M059J (cell line): ENCODE results near the gene RAB20. TPM values are rescaled to one million over a fixed set of nuclear protein-coding genes. Genes with fewer than 3 reads are reported as not detected.
A peak's percentile ranks its signal among the peaks of the same experiment; 100 is the strongest.
"Not testable (repeated sequence)": the region's sequence is repeated elsewhere in the genome, so short reads cannot be mapped to it uniquely, and the experiment has no call there.

Experiments used
- DNase-seq: peaks from one replicate; pipeline ENCODE4 v3.0.0-alpha.2; 2012; ENCODE audit warnings: low read depth
- total RNA-seq: library from RNA; depleted of rRNA; stranded (reverse); fragments of >200 nt; shearing (Covaris generic); gene quantifications from 2 replicates; pipeline ENCODE4 v1.2.3, GENCODE V29; 2014

The RAB20 gene
- total RNA-seq, 1 experiment from 2014 or later = 9.3 TPM

DNA sequence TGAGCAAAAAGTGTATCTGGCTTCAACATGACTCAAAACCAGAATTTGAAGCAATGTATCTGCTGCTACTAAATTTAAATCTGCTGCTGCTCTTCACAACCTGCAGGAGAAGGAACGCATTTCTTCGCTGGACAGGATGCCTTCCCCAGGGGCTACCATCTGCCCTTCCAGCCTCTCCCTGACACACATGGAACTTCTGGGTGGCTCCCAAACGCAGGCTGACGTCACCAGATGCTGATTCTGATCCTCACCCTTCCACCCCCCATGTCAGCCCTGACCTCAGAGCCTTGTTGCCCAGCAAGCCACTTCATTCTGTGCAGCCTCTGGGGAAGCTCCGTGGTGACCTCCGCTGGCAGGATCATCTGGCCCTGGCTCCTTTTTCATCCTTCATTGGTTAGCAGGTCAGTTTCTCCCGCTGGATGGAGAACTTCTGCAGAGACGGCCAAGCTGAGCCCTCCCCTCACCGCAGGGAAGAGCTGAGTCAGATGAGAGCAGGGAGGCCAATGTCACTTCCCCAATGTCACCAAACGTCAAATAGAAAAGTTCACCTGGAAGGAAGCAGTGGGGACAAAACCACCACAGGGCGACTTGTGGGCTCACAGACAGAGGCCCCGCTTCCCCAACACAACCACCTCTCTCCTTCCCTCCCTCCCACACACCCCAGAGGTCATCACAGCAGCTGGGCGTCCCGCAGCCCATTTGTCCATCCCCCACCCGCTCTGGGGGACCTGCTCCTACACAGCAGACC lies 14.0 kb upstream of the RAB20 start:
- peak; percentile 32 for DNase-seq

DNA sequence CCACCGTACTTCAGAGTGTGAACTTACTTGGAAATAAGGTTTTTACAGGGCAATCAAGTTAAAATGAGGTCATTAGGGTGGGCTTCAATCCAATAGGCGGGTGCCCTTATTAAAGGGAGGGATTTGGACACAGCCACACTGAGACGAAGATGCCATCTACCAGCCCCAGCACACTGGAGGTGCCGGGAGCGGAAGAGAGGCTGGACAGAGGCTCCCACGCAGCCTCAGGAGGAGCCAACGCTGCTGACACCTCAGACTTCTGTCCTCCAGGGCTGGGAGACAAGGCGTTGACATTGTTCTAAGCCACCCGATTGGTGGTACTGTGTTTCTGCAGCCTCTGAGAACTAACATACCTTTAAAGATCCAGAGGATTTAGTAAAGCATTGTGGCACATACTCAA lies 12.6 kb upstream of the RAB20 start:
- no peak for DNase-seq

DNA sequence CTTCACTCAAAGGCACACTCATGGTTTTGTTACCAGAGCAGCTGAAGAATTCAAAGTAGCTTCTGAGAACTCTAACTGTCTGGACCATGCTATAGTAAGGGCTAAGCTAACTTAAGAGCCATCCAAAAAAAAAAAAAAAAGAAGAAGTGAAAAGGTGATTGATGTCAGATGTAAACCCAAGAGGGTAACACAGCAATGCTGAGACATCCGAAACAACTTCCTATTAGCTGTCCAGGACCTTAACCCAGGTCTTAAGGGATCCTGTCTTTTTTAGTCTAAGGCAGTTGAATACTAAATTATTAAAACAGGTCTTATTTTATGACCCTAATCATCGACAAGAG lies 11.2 kb upstream of the RAB20 start:
- no peak for DNase-seq

DNA sequence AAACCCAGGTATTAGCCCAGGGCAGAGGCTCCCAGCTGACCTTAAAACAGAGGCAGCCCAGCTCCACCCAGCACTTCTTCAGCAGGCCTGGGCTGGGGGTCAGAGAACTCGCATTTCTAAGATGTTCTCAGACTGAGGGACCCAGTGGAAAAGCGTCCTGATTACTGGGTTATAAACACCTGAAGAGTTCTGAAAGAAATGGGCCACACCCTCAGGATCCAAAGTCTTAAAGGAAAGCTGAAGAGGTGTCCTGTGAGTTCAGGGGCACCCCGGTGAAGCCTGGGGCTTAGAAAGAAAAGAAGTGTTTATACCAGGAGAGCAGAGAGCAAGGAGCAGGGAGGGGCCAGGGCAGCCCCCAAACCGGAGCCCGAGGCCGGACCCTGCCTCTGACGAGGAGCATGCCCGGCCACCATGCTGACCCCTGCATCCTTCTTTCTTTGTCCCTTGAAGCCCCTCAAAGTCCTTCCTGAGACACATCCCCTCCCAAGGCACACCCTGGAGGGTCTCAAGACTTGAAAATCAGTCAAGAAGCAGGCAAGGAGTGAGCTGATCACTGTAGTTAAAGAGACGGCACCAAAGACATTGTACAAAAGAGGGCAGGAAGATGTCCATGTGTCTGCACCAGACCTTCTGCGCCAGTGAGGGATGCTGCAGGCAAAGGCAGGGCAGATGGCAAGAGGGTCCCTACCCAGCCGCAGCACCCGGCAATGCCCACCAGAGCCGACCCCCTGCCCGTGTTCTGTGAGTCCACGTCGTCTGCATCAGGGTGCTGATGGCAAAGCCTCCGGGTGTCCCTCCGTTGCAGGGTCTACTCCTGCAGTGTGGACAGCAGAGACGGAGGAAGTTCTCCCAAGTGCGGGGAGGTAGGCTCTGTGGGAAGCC lies 10.6 kb upstream of the RAB20 start:
- no peak for DNase-seq

DNA sequence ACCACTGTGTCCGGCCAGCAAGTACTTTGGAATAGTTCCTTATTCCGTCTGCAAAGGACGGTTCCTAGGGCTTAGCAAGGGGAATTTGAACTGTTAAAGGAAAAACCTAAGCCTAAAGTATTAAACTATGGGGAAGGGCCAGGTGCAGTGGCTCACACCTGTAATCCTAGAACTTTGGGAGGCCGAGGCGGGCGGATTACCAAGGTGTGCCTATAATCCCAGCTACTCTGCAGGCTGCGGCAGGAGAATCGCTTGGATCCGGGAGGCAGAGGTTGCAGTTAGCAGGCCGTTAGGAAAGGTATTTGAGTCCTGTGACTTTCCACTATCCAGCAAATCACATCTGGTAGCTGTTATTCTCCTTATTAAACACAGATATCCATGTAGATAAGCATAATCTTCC lies 9.4 kb upstream of the RAB20 start:
- DNase-seq = no peak

DNA sequence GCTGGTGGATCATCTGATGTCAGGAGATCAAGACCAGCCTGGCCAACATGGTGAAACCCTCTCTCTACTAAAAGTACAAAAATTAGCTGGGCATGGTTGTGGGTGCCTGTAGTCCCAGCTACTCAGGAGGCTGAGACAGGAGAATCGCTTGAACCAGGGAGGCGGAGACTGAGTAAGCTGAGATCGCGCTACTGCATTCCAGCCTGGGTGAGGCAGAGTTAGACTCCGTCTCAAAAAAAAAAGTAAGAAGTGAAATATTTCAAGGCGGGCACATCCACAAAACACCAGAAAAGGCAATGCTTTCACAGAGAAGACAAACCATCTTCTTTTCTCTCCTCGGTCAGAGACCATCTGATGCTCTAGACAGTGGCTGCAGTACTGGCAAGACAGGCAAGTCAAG lies 8.4 kb upstream of the RAB20 start:
- not testable (repeated sequence) for DNase-seq

DNA sequence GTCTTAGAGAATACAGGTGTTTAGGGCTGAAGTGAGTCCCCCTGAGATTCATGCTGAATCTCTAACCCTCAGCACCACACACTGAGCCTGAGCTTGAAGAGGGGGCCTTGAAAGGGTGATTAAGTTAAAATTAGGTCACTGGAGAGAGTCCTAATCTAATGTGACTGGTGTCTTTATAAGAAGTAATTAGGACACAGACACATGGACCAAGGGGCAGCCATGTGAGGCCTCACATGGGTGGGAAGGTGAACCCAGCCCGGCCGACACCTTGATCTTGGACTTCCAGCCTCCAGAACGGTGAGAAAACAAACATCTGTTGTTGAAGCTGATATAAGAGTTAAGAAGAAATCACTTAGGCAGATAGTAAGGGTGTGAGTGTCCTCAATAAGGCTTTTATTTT lies 7.1 kb upstream of the RAB20 start:
- DNase-seq = no peak

DNA sequence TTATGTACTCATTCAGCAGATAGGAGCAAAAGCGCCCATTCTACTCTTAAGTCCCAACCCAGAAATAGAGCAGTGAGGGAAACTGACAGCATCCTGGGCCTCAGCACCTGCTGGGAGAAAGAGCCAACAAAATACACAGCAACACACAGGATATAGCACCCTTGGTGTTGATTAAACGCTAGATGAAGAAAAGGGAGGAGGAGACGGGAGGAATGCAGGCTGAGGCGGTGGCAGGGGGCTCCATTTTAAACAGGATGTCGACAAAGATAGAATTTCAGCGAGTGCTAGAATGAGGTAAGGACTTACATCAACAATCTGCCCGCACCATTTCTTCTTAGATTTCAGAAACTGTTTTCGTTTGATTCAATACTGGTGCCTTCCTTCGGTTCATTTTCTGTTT lies 4.6 kb upstream of the RAB20 start:
- DNase-seq = no peak

DNA sequence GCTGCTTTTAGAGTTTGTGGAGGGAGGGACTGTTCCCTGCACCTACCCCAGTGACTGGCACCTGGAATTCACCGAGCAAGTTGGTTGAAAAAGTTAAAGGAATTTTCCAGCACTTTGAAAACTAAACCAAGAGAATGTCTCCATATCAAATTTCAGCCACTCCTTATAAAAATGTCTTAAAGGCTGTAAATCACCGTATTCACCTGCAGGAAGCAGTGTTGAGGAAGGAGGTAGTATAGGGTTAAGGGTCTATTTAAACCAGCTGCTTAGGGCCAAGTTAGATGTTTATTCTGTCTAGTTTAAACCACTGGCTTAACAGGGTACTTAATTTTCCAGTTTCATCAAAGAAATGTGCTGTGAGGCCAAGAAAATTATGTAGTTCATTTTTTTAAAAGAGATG lies 3.8 kb upstream of the RAB20 start:
- peak; percentile 39 for DNase-seq

DNA sequence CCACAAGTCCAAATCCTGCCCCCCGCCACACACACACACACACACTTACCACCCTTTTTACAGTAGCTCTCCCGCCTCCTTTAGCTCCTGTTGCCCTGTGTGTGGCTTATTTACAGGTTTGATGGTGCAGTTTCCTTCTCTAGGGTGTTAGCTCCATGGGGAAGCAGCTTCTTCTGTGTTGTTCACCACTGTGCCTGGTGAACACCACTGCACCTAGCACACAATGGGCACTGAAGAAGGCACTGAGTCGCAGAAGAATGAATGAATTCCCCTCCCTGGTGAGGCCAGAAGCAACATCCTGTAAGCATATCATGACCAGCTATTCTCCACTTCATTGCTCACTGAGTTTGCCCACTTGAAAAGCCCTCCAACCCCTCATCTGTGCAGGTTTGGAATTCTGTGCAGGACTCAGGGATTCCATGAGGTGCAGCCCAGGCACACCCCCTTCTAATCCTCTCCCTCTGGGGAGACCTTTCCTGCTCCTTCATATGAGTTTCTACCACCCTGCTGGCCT lies 3.0 kb upstream of the RAB20 start:
- no peak for DNase-seq

DNA sequence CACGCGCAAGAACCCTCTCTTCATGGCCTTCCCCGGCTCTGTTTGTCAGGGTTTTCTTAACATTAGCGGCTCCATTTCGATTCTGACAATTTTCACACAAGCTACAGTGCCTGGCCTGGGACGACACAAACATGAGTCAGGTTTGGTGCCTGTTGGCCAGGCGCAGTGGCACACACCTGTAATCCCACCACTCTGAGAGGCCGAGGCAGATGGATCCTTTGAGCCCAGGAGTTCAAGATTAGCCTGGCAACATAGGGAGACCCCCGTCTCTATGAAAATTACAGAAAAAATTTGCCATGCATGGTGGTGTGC lies 1.9 kb upstream of the RAB20 start:
- DNase-seq = no peak

DNA sequence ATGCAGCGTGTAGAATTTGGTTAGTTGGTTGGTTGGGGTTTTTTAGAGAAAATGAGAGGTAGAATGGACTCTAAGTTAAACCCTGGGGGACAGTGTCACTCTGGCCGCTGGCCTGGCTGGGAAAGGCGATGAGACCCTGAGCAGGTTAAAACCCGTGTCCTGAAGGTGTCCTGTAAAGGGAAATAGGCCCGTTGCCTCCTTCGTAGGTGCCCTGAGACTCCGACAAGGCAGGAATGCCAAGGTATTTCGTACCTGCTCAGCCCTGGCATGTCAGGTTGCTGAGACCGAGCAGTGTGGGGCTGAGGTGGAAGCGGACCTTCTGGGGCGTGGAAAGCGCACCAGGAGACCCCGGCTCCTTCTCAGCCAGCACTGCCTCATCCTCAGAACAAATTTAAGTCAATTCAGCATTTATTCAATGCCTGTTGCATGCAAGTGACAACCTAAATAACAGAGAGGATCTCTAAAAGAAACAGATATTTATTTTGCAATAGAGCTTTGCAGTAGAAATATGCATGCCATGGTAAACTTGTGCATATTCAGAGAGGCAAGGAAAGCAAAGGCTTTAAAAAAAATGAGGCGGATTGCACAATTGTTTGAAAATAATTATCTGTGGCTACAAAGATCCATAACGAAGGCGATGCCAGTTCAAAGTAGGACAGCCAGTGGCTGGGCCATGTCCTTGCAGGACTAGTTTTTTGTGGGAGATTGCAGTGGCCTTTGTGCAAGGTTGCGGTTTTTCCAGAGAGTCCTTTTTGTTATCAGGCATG lies 1.4 kb upstream of the RAB20 start:
- DNase-seq = no peak

DNA sequence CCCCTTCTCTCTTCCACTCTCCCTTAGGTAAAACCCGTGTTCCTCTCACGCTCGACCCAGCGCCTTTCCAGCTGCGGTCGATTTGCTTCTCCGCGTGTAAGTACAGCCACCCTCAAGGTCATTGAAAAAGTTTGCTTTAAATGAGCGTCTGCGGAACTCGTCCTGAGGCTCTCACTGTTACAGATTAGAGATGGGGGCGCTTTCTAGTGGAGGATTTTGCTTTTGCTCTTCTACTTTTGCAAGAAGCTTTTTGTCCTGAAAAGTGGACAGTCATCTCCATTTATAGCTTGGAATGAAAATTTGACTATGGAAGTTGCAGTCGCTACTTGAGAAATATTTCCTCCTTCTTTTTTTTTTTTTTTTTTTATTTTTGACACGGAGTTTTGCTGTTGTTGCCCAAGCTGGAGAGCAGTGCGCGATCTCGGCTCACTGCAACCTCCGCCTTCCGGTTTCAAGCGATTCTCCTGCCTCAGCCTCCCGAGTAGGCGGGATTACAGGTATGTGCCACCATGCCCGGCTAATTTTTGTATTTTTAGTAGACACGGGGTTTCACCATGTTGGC lies 595 bp upstream of the RAB20 start:
- DNase-seq = no peak

DNA sequence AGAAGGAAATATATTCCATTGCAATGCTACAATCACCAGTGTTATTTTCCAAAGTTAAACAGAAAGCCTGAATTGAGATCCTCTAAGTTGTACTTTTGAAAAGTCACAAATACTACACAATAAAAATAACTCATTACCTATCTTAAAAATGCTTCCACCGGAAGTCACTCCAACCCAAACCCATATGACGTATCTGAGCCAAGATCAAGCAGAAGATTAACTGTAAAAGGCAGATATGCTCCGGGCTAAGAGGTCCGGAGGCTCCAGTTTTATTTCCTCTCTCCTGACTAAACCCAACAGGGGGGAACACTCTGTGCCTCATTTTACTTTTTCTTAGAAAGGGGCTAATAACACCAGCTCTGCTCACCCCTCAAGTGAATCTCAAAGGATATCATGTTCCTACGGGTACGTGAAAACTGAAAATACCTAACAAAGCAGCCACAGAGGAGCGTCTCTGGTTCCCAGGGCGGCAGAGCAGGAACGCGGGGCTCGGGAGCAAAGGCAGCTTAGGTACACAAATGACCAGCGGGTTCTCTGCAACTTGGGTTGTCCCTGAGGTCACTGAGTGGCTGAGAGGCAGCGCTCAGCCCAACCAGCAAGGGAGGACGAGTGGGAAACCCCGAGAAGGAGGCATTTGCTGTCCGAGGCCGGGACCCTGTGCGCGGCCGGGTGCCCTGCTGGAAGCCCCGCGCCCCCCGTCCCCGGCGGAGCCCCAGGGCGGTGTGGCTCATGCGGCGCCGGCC lies 750 bp downstream of the RAB20 start:
- DNase-seq = peak; percentile 55

DNA sequence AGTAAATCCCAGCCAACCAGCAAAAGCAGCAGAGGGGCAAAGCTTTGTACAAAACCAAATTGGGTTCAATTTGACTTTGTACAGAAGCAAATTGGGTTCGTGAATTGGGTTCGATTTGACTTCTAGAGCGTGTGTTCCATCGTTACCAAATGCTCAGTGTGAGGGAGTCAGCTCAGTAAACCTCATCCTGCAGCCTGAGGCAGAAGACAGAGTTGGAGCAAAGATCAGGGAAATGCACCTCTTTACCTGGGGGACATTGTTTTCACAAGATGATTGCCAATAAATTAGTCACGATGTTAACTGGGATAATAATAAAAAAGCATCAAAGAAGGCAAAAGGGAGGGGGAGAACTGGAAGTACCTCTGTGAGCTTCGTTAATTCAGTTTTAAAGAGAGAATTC lies 1.5 kb downstream of the RAB20 start:
- DNase-seq = no peak

DNA sequence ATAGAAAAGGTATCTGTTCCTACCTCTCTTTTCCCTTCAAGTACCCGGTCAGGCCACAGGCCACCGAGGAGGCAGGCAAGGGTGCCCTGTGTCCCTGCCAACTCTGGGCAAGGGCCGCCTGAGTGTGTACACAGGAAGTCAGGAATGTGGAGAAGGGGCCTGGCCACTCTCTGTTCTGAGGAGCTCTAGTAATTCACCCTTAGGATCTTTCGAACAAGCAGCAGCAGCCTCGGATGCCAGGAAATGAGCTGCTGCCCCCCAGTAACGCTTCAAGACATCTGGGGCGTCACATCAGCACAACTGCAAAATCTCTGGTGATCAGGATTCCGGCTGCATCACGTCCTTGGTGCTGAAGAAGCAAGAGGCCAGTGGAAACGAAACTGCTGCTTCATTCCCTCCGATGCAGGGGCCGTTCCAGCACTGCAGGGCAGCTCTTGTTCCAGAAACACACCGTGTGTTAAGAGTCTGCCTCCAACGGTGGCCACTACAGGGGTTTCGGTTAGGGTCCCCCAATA lies 2.0 kb downstream of the RAB20 start:
- no peak for DNase-seq

DNA sequence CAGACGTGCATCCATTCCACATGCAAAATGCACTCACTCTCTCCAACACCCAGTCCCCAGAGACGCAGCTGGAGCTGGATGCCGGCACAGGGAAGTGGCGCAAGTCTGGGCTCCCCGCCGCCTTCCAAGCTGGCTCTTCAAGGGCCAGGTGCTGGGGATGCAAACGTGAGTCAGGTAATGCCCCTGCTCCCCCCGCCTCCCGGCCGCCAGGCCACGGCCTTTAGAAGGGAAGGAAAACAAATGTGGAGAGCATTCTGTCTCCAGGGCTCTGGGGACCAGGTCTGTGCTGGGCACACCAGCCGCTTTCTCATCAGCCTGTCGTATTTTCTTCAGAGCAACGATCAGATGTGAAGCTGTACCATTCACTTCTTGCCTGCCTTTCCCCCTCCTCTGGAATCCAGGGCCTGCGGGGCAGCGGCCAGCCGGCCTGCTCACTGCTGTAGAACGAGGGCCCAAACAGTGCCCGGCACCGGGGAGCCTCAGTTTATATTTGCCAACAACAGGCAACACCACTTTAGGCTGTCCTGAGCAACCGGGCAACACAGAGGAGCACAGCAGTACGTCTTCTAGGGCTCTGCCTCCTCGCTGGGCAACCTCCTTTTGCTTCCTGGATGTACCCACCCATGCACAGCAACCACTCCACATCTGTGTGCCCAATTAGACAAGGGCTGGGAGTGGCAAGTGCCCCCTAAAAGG lies 3.8 kb downstream of the RAB20 start:
- no peak for DNase-seq

DNA sequence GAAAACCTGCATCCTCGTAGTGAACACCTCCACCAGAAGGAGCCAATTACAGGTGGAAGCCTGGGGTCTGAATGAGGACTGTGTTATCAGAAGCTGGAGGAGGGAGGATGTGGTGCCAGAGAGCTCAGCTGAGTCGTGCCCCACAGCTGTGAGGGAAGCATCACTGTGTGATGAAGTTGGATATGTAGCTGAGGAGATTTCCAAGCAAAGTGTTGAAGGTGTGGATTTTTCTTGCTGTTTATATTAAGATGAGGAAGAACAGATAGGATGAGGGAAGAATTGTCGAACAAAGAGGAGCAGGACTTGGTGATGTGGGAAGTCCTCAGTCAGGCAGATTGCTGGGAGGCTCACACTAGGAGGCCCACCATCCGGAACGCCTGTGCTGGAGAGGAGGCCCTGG lies 4.4 kb downstream of the RAB20 start:
- no peak for DNase-seq

DNA sequence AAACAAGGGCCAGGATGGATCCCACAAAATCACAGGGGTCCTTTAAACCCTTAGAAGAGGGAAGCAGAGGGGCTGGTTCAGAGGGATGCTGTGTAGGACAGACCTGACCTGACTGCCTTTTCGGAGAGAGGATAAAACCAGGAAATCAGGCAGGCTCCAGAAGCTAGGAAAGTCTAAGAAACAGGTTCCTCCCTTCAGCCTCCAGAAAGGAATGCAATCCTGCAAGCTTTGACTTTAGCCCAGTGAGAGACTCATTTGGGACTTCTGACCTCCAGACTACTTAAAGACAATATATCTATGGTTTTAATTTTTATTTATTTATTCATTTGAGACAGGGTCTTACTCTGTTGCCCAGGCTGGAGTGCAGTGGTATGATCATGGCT lies 5.3 kb downstream of the RAB20 start:
- DNase-seq = no peak

DNA sequence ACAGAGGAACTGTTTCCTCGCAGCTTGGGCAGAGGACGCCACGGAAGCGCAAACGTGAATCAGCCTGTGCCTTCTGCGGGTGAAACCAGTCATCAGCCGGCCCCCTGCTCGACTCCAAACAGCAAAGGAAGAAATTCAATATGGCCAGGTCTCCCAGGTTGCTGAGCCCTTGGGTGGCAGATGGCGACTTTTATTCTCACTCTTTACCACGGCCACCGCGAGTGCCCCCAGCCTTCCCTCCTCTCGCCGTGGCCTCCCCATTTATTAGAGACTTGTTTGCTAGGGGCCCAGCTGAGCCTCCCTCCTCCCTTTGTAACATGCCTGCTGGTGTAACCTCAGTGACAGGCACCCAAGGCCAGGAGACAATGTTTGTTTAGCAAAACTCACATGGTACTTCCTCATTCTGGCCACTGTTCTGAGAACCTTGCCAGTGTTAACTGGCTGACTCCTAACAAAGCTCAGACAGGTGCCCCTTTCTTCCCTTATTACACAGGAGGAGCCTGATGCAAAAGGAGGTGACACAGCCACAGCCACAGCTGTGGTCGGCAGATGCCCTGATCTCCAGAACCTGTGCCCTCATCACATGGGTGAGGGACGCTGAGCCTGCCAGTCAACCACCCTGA lies 5.8 kb downstream of the RAB20 start:
- DNase-seq = no peak
